SK-N-SH (cell line): ENCODE measurements around the gene DIS3L2. TPM values are rescaled to one million over a fixed set of nuclear protein-coding genes. Genes with fewer than 3 reads are reported as not detected.

Source experiments
- CTCF ChIA-PET: fragments of 300-600, 350-600 bp; formaldehyde crosslinking; extraction: SDS; loops from one replicate; lab custom pipeline; 2021; lab: Yijun Ruan, JAX
- POLR2A ChIA-PET: fragments of 350-600 bp; sonication (Branson Sonifier 250); formaldehyde crosslinking; extraction: SDS; loops from one replicate; lab custom pipeline; 2020; ENCODE audit warnings: antibody characterized with exemption, inconsistent platforms; lab: Yijun Ruan, JAX
- DNase-seq: peaks from one replicate; pipeline ENCODE4 v3.0.0; 2012
- H2AFZ ChIP-seq: fragments of 200-600 bp; sonication (generic); 2 replicates; pipeline ENCODE4 v1.8.1; 2016; ENCODE audit warnings: antibody characterized with exemption, mild to moderate bottlenecking, low read depth
- H3F3A ChIP-seq: fragments of 200-600 bp; sonication (generic); replicated peaks from 2 replicates; pipeline ENCODE3; 2016; ENCODE audit warnings: antibody characterized with exemption, mild to moderate bottlenecking; ENCODE audit not compliant: insufficient read depth
- H3K27ac ChIP-seq, 2 experiments: fragments of 200-500 bp in 1 of 2; fragments of 200-600 bp in 1 of 2; sonication (Bioruptor generic) in 1 of 2; sonication (generic), shearing (Covaris generic) in 1 of 2; 2 replicates each; pipeline versions ENCODE4 v1.5.1 to v1.6.1; 2014 to 2016; ENCODE audit warnings: low read depth in 2 of 2, inconsistent platforms in 1 of 2, low read length in 1 of 2, mild to moderate bottlenecking in 1 of 2, mixed read lengths in 1 of 2
- H3K27me3 ChIP-seq: fragments of 200-600 bp; sonication (generic), shearing (Covaris generic); 2 replicates; pipeline ENCODE4 v1.6.1; 2016; ENCODE audit warnings: mixed run types; ENCODE audit not compliant: insufficient read depth
- H3K36me3 ChIP-seq, 2 experiments: fragments of 200-500 bp in 1 of 2; fragments of 200-600 bp in 1 of 2; sonication (Bioruptor generic) in 1 of 2; sonication (generic) in 1 of 2; replicated peaks in 1 of 2; 2 replicates each; pipeline versions ENCODE3 to v1.5.1; 2014 to 2016; ENCODE audit warnings: low read length in 1 of 2, mild to moderate bottlenecking in 1 of 2; ENCODE audit not compliant: insufficient read depth in 2 of 2, control insufficient read depth in 1 of 2
- H3K4me1 ChIP-seq, 2 experiments: fragments of 200-500 bp in 1 of 2; fragments of 200-600 bp in 1 of 2; sonication (Bioruptor generic) in 1 of 2; sonication (generic), shearing (Covaris generic) in 1 of 2; 2 replicates each; pipeline versions ENCODE4 v1.5.1 to v1.6.1; 2014 to 2016; ENCODE audit warnings: low read depth in 1 of 2, low read length in 1 of 2, mixed run types in 1 of 2; ENCODE audit not compliant: insufficient read depth in 2 of 2, control insufficient read depth in 1 of 2
- H3K4me2 ChIP-seq: fragments of 200-600 bp; sonication (generic), shearing (Covaris generic); 2 replicates; pipeline ENCODE4 v1.6.1; 2017; ENCODE audit warnings: mixed run types
- H3K4me3 ChIP-seq, 2 experiments: fragments of 200-500 bp in 1 of 2; fragments of 200-600 bp in 1 of 2; sonication (Bioruptor generic) in 1 of 2; sonication (generic), shearing (Covaris generic) in 1 of 2; 2 replicates each; pipeline versions ENCODE4 v1.5.1 to v1.8.1; 2014 to 2016; ENCODE audit warnings: low read depth in 2 of 2, inconsistent platforms in 1 of 2, low read length in 1 of 2, mild to moderate bottlenecking in 1 of 2, mixed read lengths in 1 of 2, moderate library complexity in 1 of 2
- H3K79me2 ChIP-seq: fragments of 200-600 bp; sonication (generic); 2 replicates; pipeline ENCODE4 v1.8.1; 2017; ENCODE audit warnings: mild to moderate bottlenecking; ENCODE audit not compliant: insufficient read depth
- H3K9ac ChIP-seq: fragments of 200-600 bp; sonication (generic); 2 replicates; pipeline ENCODE4 v1.6.1; 2017; ENCODE audit warnings: mixed run types
- H3K9me2 ChIP-seq: fragments of 200-600 bp; sonication (generic); 2 replicates; pipeline ENCODE4 v1.6.1; 2017; ENCODE audit warnings: mixed run types
- H3K9me3 ChIP-seq: fragments of 200-600 bp; sonication (generic); 2 replicates; pipeline ENCODE4 v1.6.1; 2017; ENCODE audit warnings: mixed run types, mild to moderate bottlenecking, moderate library complexity
- H4K20me1 ChIP-seq: fragments of 200-600 bp; sonication (generic); 2 replicates; pipeline ENCODE4 v1.6.1; 2017; ENCODE audit warnings: mild to moderate bottlenecking, mixed run types; ENCODE audit not compliant: insufficient read depth
- CHD2 ChIP-seq: fragments of 150-350 bp; IDR thresholded peaks from 2 replicates; pipeline ENCODE4 v1.6.1; 2018; ENCODE audit warnings: low read length; ENCODE audit not compliant: partially characterized antibody
- ELF1 ChIP-seq: IDR thresholded peaks from 2 replicates; pipeline ENCODE4 v1.4.0; 2012
- EP300 ChIP-seq, 2 experiments: IDR thresholded peaks; 2 replicates each; pipeline versions ENCODE4 v1.4.0 to v1.6.1; 2012; ENCODE audit warnings: borderline replicate concordance in 1 of 2, low read depth in 1 of 2, low read length in 1 of 2
- FOXJ3 ChIP-seq: sonication (generic); formaldehyde crosslinking; IDR thresholded peaks from 2 replicates; pipeline ENCODE4 v1.5.1; 2020; ENCODE audit warnings: mild to moderate bottlenecking, missing genetic modification reagents
- FOXM1 ChIP-seq: IDR thresholded peaks from 2 replicates; pipeline ENCODE4 v1.4.0; 2012; ENCODE audit warnings: low read depth, mild to moderate bottlenecking
- JUND ChIP-seq: IDR thresholded peaks from 2 replicates; pipeline ENCODE4 v1.4.0; 2012
- MAX ChIP-seq: IDR thresholded peaks from 2 replicates; pipeline ENCODE4 v1.4.0; 2012; ENCODE audit warnings: low read depth
- MXI1 ChIP-seq: IDR thresholded peaks from 2 replicates; pipeline ENCODE4 v1.6.1; 2012; ENCODE audit warnings: mild to moderate bottlenecking, low read depth, low read length, improper control_type of control experiment
- NRF1 ChIP-seq: IDR thresholded peaks from 2 replicates; pipeline ENCODE4 v1.6.1; 2012; ENCODE audit warnings: low read depth, mild to moderate bottlenecking, low read length
- POLR2AphosphoS5 ChIP-seq: IDR thresholded peaks from 2 replicates; pipeline ENCODE4 v1.6.1; 2012; ENCODE audit warnings: low read depth, low read length
- REST ChIP-seq: IDR thresholded peaks from 2 replicates; pipeline ENCODE4 v1.6.1; 2012; ENCODE audit warnings: mild to moderate bottlenecking, low read depth, low read length, moderate library complexity
- SIN3A ChIP-seq: IDR thresholded peaks from 2 replicates; pipeline ENCODE4 v1.6.1; 2012; ENCODE audit warnings: low read depth, mild to moderate bottlenecking, low read length, moderate library complexity, borderline replicate concordance
- SMC3 ChIP-seq: IDR thresholded peaks from 2 replicates; pipeline ENCODE4 v1.6.1; 2012; ENCODE audit warnings: low read depth, low read length, improper control_type of control experiment
- TAF1 ChIP-seq: IDR thresholded peaks from 2 replicates; pipeline ENCODE4 v1.6.1; 2012; ENCODE audit warnings: low read depth, mild to moderate bottlenecking, low read length, moderate library complexity, borderline replicate concordance
- TCF12 ChIP-seq: IDR thresholded peaks from 2 replicates; pipeline ENCODE4 v1.4.0; 2012
- TEAD4 ChIP-seq: IDR thresholded peaks from 2 replicates; pipeline ENCODE4 v1.4.0; 2012; ENCODE audit warnings: mild to moderate bottlenecking, borderline replicate concordance; ENCODE audit not compliant: insufficient read depth
- YY1 ChIP-seq: IDR thresholded peaks from 2 replicates; pipeline ENCODE4 v1.4.0; 2012; ENCODE audit warnings: low read depth, mild to moderate bottlenecking
- WGBS: methylation state at CpG from one replicate; pipeline ENCODE4 v1.1.6; 2017; ENCODE audit warnings: low lambda C conversion rate; 5-methylcytosine and 5-hydroxymethylcytosine counted together
- polyA plus RNA-seq, 3 experiments: library from polyadenylated mRNA; depleted of rRNA; stranded (reverse); fragments of >200 nt; gene quantifications; 2 replicates each; pipeline ENCODE4 v1.2.3, GENCODE V29; 2012

The DIS3L2 gene
- polyA plus RNA-seq, 1 of the 3 experiments (the other 2 are of a cell fraction) = 17.9 TPM

GRCh38 chr2:232308986-232309385, 347.5 kb downstream of the DIS3L2 start:
- POLR2A ChIA-PET = no interaction called here
- Histone ChIP-seq H3K36me3 (peaks cover 0 to 2% of the 10 kb centered on the region in 2 experiments), H3K9me3 (no peaks in the 10 kb centered on the region), H3K4me2 (no peak overlapping the region)
- 97% methylated on average over 2 of the region's 3 CpGs for WGBS
- TF ChIP-seq CHD2 (no peak), SIN3A (no peak), REST (no peak), NRF1 (no peak), EP300 (IDR thresholded peaks at IDR 0.05; ENCODE audit: borderline replicate concordance in 1 of 2, low read depth in 1 of 2, low read length in 1 of 2) (no peak), ELF1 (no peak)
- TF ChIP-seq, all 33 proteins: peak for 0
- H3K4me3 ChIP-seq = no peak overlapping the region
- H3K4me1 ChIP-seq = no peaks in the 10 kb centered on the region; a peak in 1 of 4 replicates
- H4K20me1 ChIP-seq = no peaks in the 10 kb centered on the region
- no peak overlapping the region for H2AFZ ChIP-seq
- no peaks in the 10 kb centered on the region for H3F3A ChIP-seq
- no peaks in the 10 kb centered on the region for H3K79me2 ChIP-seq
- no peak for DNase-seq
- no peak overlapping the region for H3K9ac ChIP-seq
- no peaks in the 10 kb centered on the region for H3K27me3 ChIP-seq
- H3K9me2 ChIP-seq = no peaks in the 10 kb centered on the region
- H3K27ac ChIP-seq = no peak overlapping the region
- CTCF ChIA-PET = interaction anchor here (1.0 to 3.9 kb wide), 5 partner anchors 16 to 403 kb away, joined by 3 to 16 read pairs (median 9); no protein-coding TSS in a partner anchor

- Histone ChIP-seq H3K79me2 (no peaks in the 10 kb centered on the region), H4K20me1 (no peaks in the 10 kb centered on the region), H3K36me3 (peaks cover 0 to 2% of the 10 kb centered on the region in 2 experiments), H3F3A (no peaks in the 10 kb centered on the region), H2AFZ (no peak overlapping the region), H3K4me1 (no peaks in the 10 kb centered on the region; a peak in 1 of 4 replicates), H3K4me3 (no peak overlapping the region), H3K4me2 (no peak overlapping the region), H3K9ac (no peak overlapping the region), H3K9me2 (no peaks in the 10 kb centered on the region), H3K9me3 (no peaks in the 10 kb centered on the region), H3K27me3 (no peaks in the 10 kb centered on the region), H3K27ac (no peak overlapping the region)
- DNase-seq = no peak
- TF ChIP-seq TCF12 (no peak), SMC3 (no peak), YY1 (no peak), ELF1 (no peak), POLR2AphosphoS5 (no peak), MAX (no peak), JUND (no peak), NRF1 (no peak), MXI1 (no peak), TEAD4 (no peak), CHD2 (no peak), FOXM1 (no peak), FOXJ3 (CRISPR knock-in tag) (no peak), TAF1 (no peak), SIN3A (no peak)
- POLR2A ChIA-PET = interaction anchor here (0.5 kb wide), 1 partner anchor 12 kb away, joined by 3 read pairs; no protein-coding TSS in a partner anchor
- CTCF ChIA-PET = interaction anchor here (1.0 to 3.9 kb wide), 6 partner anchors 16 to 404 kb away, joined by 3 to 16 read pairs (median 9); no protein-coding TSS in a partner anchor
- WGBS = 100% methylated on average over 3 of the region's 4 CpGs
These were observed 348.1 kb downstream of the DIS3L2 start for GRCh38 chr2:232309592-232309991.
